Caco-2 (cell line): ENCODE results near the gene TEX12. TPM values are rescaled to one million over a fixed set of nuclear protein-coding genes. Genes with fewer than 3 reads are reported as not detected.

Experiments
- BruUV-seq: library from RNA; stranded (reverse); fragments of 400-500 nt; replicated peaks from 2 replicates; lab custom pipeline; 2021; lab: Mats Ljungman, UMichigan
- CTCF ChIA-PET: fragments of 300-600 bp; sonication (Branson Sonifier 250); formaldehyde crosslinking; loops from one replicate; lab custom pipeline; 2022; ENCODE audit warnings: antibody characterized with exemption; lab: Charles Lee
- POLR2A ChIA-PET: fragments of 300-600 bp; sonication (Branson Sonifier 250); formaldehyde crosslinking; loops from one replicate; lab custom pipeline; 2022; ENCODE audit warnings: antibody characterized with exemption; lab: Charles Lee
- DNase-seq, 2 experiments: peaks; one replicate each; pipeline versions ENCODE4 v3.0.0 to v3.0.0-alpha.2; 2020 to 2022
- H3K27me3 ChIP-seq: replicated peaks from 2 replicates; pipeline ENCODE4 v1.6.0; 2011; ENCODE audit warnings: low read length; ENCODE audit not compliant: control insufficient read depth, insufficient read depth
- H3K36me3 ChIP-seq: 2 replicates; pipeline ENCODE4 v1.5.1; 2011; ENCODE audit warnings: low read length; ENCODE audit not compliant: control insufficient read depth, insufficient read depth
- H3K4me1 ChIP-seq: fragments of 250-450 bp; sonication (Bioruptor Pico); 2 replicates; pipeline ENCODE4 v1.5.1; 2020; ENCODE audit warnings: mild to moderate bottlenecking
- H3K4me3 ChIP-seq: 2 replicates; pipeline ENCODE4 v1.5.1; 2011; ENCODE audit warnings: low read depth, mild to moderate bottlenecking, control low read depth, low read length
- H3K9me3 ChIP-seq: fragments of 250-450 bp; sonication (Bioruptor Pico); 2 replicates; pipeline ENCODE4 v1.5.1; 2020; ENCODE audit warnings: mild to moderate bottlenecking, moderate library complexity
- H3K27ac Mint-ChIP-seq: one replicate; pipeline ENCODE4 v1.8.0; 2022; ENCODE audit warnings: mixed read lengths; ENCODE audit not compliant: unreplicated experiment
- H3K27me3 Mint-ChIP-seq: one replicate; pipeline ENCODE4 v1.8.0; 2022; ENCODE audit warnings: mixed read lengths; ENCODE audit not compliant: insufficient read depth, unreplicated experiment
- H3K36me3 Mint-ChIP-seq: one replicate; pipeline ENCODE4 v1.8.0; 2022; ENCODE audit warnings: mild to moderate bottlenecking, mixed read lengths; ENCODE audit not compliant: insufficient read depth, unreplicated experiment
- H3K4me1 Mint-ChIP-seq: one replicate; pipeline ENCODE4 v1.8.0; 2022; ENCODE audit warnings: low read depth, mixed read lengths; ENCODE audit not compliant: unreplicated experiment
- H3K4me3 Mint-ChIP-seq: one replicate; pipeline ENCODE4 v1.8.0; 2022; ENCODE audit warnings: mild to moderate bottlenecking, moderate library complexity, mixed read lengths; ENCODE audit not compliant: unreplicated experiment
- H3K9me3 Mint-ChIP-seq: one replicate; pipeline ENCODE4 v1.8.0; 2022; ENCODE audit warnings: mixed read lengths; ENCODE audit not compliant: unreplicated experiment
- intact Hi-C: fragments of 100-400 bp; cut with micrococcal nuclease; formaldehyde crosslinking; loops from one replicate; pipeline ENCODE4 v1.10.0; 2022; ENCODE audit not compliant: unreplicated experiment
- total RNA-seq: library from RNA; stranded (reverse); gene quantifications from 2 replicates; pipeline ENCODE4 v1.2.3, GENCODE V29; 2022
- TF ChIP-seq, protein P1 (sequence below), 2 experiments: fragments of 200-600 bp in 1 of 2; IDR thresholded peaks; 1 replicate in 1 of 2; 2 replicates in 1 of 2; pipeline versions ENCODE4 v1.5.1 to v1.8.0; 2011 to 2022; ENCODE audit warnings: antibody characterized with exemption in 1 of 2, control low read depth in 1 of 2, inconsistent platforms in 1 of 2, low read depth in 1 of 2, low read length in 1 of 2, mild to moderate bottlenecking in 1 of 2, moderate library complexity in 1 of 2; ENCODE audit not compliant: insufficient read depth in 1 of 2, severe bottlenecking in 1 of 2, unreplicated experiment in 1 of 2

The TEX12 gene
- total RNA-seq, 1 experiment from 2014 or later, result not detected

DNA sequence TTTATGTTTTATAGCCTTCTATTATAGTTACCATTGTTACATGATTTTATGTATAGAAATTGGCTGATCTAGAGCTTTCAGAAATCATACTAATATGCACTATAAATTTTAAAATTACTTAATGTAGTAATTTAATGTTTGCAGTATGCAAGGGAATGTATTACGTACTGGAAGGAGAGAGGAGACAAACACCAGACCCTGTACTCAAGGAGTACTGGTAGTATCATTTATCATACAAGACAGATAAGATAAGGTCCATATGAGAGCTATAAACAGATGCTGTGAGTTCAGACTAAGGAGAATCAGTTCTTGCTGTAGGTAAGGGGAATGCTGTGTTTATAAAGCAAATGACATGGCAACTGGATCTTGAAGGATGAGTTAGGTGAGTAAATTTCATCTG is 8.9 kb downstream of the TEX12 start:
- peaks cover 6% of the 10 kb centered on the region for H3K36me3 Mint-ChIP-seq
- no peaks in the 10 kb centered on the region for H3K27me3 ChIP-seq
- no peak overlapping the region for H3K4me3 Mint-ChIP-seq
- H3K4me1 ChIP-seq, result peaks cover 14% of the 10 kb centered on the region
- CTCF ChIA-PET, result interaction anchor here (1.0 to 1.4 kb wide), 3 partner anchors 10 to 62 kb away, joined by 3 to 17 read pairs (median 3); no protein-coding TSS in a partner anchor
- DNase-seq, result no peak
- BruUV-seq, result no TSS peak
- no peaks in the 10 kb centered on the region for H3K9me3 Mint-ChIP-seq
- no peaks in the 10 kb centered on the region for H3K36me3 ChIP-seq
- H3K4me3 ChIP-seq, result no peak overlapping the region
- intact Hi-C loops, result no loop called here
- no peak overlapping the region for H3K27ac Mint-ChIP-seq
- peaks cover 14% of the 10 kb centered on the region for H3K27me3 Mint-ChIP-seq
- TF ChIP-seq, protein P1, sequence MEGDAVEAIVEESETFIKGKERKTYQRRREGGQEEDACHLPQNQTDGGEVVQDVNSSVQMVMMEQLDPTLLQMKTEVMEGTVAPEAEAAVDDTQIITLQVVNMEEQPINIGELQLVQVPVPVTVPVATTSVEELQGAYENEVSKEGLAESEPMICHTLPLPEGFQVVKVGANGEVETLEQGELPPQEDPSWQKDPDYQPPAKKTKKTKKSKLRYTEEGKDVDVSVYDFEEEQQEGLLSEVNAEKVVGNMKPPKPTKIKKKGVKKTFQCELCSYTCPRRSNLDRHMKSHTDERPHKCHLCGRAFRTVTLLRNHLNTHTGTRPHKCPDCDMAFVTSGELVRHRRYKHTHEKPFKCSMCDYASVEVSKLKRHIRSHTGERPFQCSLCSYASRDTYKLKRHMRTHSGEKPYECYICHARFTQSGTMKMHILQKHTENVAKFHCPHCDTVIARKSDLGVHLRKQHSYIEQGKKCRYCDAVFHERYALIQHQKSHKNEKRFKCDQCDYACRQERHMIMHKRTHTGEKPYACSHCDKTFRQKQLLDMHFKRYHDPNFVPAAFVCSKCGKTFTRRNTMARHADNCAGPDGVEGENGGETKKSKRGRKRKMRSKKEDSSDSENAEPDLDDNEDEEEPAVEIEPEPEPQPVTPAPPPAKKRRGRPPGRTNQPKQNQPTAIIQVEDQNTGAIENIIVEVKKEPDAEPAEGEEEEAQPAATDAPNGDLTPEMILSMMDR (IDR thresholded peaks at IDR 0.05; ENCODE audit: insufficient read depth in 1 of 2, low read depth in 1 of 2, low read length in 1 of 2, severe bottlenecking in 1 of 2, unreplicated experiment in 1 of 2), result no peak
- H3K4me1 Mint-ChIP-seq, result peaks cover 21% of the 10 kb centered on the region
- POLR2A ChIA-PET, result interaction anchor here (0.7 to 1.1 kb wide), 3 partner anchors 19 to 573 kb away, joined by 3 to 4 read pairs (median 3); partner anchors contain the start of genes SDHD and TIMM8B
- no peaks in the 10 kb centered on the region for H3K9me3 ChIP-seq

DNA sequence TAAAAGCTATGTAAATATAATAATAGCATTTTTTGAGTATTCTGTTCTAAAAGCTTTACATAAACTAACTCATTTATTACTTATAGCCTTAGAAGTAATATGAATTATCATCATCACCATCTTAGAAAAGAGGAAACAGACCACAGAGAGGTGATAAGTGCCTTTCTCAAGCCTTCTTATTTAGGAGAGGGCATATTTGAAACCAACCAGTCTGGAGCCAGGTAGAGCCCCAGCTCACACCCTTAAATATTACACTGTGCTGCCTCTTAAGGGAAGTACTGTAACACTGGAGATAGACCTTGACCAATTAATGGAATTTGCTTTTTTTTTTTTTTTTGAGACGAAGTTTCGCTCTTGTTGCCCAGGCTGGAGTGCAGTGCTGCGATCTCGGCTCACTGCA is 10.4 kb downstream of the TEX12 start:
- TF ChIP-seq, protein P1 (IDR thresholded peaks at IDR 0.05; ENCODE audit: insufficient read depth in 1 of 2, low read depth in 1 of 2, low read length in 1 of 2, severe bottlenecking in 1 of 2, unreplicated experiment in 1 of 2), result no peak
- Mint-ChIP-seq H3K4me3 (no peak overlapping the region), H3K36me3 (peaks cover 6% of the 10 kb centered on the region), H3K27me3 (peaks cover 14% of the 10 kb centered on the region), H3K4me1 (peaks cover 21% of the 10 kb centered on the region), H3K27ac (no peak overlapping the region), H3K9me3 (no peaks in the 10 kb centered on the region)
- Histone ChIP-seq H3K4me1 (peaks cover 14% of the 10 kb centered on the region), H3K36me3 (no peaks in the 10 kb centered on the region), H3K4me3 (no peak overlapping the region), H3K9me3 (no peaks in the 10 kb centered on the region), H3K27me3 (no peaks in the 10 kb centered on the region)
- no peak for DNase-seq
- intact Hi-C loops, result no loop called here
- POLR2A ChIA-PET, result interaction anchor here (0.7 kb wide), 1 partner anchor 12 kb away, joined by 3 read pairs; no protein-coding TSS in a partner anchor
- no TSS peak for BruUV-seq
- CTCF ChIA-PET, result no interaction called here

DNA sequence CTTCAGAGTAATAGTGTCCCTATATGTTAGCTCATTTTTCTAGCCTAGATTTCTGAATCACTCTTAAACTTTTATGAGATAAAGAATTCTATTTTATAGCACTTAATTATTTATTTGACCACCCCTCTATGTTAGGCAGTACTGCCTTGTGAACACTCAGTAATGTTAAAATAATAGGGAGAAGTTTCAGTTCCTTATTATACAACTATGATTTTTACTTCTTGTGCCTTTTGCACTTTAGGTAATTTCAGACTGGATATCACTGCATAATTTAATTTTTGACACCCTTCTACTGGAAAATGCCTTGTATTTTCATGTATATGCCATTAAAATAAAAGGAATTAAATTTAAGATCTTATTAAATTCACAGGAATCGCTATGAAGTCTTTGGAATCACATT is 11.3 kb downstream of the TEX12 start:
- no peaks in the 10 kb centered on the region for H3K36me3 ChIP-seq
- peaks cover 14% of the 10 kb centered on the region for H3K27me3 Mint-ChIP-seq
- H3K4me1 Mint-ChIP-seq, result peaks cover 21% of the 10 kb centered on the region
- H3K4me3 ChIP-seq, result no peak overlapping the region
- H3K9me3 ChIP-seq, result no peaks in the 10 kb centered on the region
- H3K36me3 Mint-ChIP-seq, result peaks cover 6% of the 10 kb centered on the region
- DNase-seq, result no peak
- H3K27me3 ChIP-seq, result no peaks in the 10 kb centered on the region
- ChIA-PET CTCF (no interaction called here), POLR2A (no interaction called here)
- H3K27ac Mint-ChIP-seq, result no peak overlapping the region
- no TSS peak for BruUV-seq
- intact Hi-C loops, result no loop called here
- no peaks in the 10 kb centered on the region for H3K9me3 Mint-ChIP-seq
- TF ChIP-seq, protein P1 (IDR thresholded peaks at IDR 0.05; ENCODE audit: insufficient read depth in 1 of 2, low read depth in 1 of 2, low read length in 1 of 2, severe bottlenecking in 1 of 2, unreplicated experiment in 1 of 2), result no peak
- H3K4me1 ChIP-seq, result peaks cover 14% of the 10 kb centered on the region
- H3K4me3 Mint-ChIP-seq, result no peak overlapping the region
